Right atrium auricular region (tissue), 2 donors: ENCODE measurements around the gene P2RX7. TPM values are rescaled to one million over a fixed set of nuclear protein-coding genes. Genes with fewer than 3 reads are reported as not detected.

Source experiments
- DNase-seq: peaks from one replicate; pipeline ENCODE4 v3.0.0-alpha.2; 2019; ENCODE audit warnings: low spot score
- H3K27ac ChIP-seq, 2 donors: fragments of 200-600 bp; sonication (generic); 1 replicate in 1 of 2; 2 replicates in 1 of 2; pipeline ENCODE4 v1.5.1; 2016 to 2019
- H3K27me3 ChIP-seq, 2 donors: fragments of 200-600 bp; sonication (generic); one replicate each; pipeline versions ENCODE4 v1.5.1 to v1.6.0; 2017 to 2019
- H3K36me3 ChIP-seq: fragments of 200-600 bp; sonication (generic); one replicate; pipeline ENCODE4 v1.5.1; 2016
- H3K4me1 ChIP-seq, 2 donors: fragments of 200-600 bp; sonication (generic); one replicate each; pipeline versions ENCODE4 v1.5.1 to v1.6.0; 2017 to 2019
- H3K4me3 ChIP-seq, 2 donors: fragments of 200-600 bp; sonication (generic); 1 replicate in 1 of 2; 2 replicates in 1 of 2; pipeline ENCODE4 v1.5.1; 2017 to 2019; ENCODE audit warnings: mild to moderate bottlenecking in 1 of 2, moderate library complexity in 1 of 2
- H3K9me3 ChIP-seq, 2 donors: fragments of 200-600 bp; sonication (generic); one replicate each; pipeline ENCODE4 v1.5.1; 2019
- total RNA-seq, 2 donors: library from RNA; depleted of rRNA; stranded (reverse); fragments of >200 nt; gene quantifications; one replicate each; pipeline ENCODE4 v1.1.0, GENCODE V29; 2016
- TF ChIP-seq, protein P1 (sequence below), 2 donors: fragments of 200-600 bp; sonication (generic); IDR thresholded peaks; one replicate each; pipeline ENCODE4 v1.5.1; 2019; ENCODE audit warnings: antibody characterized with exemption in 2 of 2

P2RX7 gene
- total RNA-seq, 2 donors from 2014 or later = 1.3 to 1.9 TPM

DNA sequence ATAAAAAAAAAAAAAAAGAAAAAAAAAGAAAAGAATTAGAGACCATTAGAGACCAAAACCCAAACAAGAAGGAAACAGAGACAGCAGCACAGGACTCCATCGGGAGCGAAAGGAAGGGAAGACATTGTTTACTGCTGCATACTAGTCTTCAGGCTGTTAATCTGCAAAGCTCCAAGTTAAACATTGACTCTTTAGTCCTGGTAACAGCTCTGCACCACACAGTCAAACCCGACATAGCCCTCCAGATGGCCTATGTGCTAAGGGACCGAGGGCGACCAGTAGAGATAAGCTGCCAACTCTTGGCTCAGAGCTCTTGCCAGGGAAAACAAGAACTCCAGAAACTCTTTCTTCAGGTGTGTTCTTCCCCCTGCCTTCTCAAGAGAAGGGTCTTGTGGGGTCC, 85.1 kb downstream of the P2RX7 start:
- no peak overlapping the region for H3K4me3 ChIP-seq
- peaks cover 0 to 12% of the 10 kb centered on the region in 2 donors for H3K4me1 ChIP-seq
- H3K36me3 ChIP-seq = peaks cover 11% of the 10 kb centered on the region
- no peaks in the 10 kb centered on the region for H3K27me3 ChIP-seq
- TF ChIP-seq, protein P1, sequence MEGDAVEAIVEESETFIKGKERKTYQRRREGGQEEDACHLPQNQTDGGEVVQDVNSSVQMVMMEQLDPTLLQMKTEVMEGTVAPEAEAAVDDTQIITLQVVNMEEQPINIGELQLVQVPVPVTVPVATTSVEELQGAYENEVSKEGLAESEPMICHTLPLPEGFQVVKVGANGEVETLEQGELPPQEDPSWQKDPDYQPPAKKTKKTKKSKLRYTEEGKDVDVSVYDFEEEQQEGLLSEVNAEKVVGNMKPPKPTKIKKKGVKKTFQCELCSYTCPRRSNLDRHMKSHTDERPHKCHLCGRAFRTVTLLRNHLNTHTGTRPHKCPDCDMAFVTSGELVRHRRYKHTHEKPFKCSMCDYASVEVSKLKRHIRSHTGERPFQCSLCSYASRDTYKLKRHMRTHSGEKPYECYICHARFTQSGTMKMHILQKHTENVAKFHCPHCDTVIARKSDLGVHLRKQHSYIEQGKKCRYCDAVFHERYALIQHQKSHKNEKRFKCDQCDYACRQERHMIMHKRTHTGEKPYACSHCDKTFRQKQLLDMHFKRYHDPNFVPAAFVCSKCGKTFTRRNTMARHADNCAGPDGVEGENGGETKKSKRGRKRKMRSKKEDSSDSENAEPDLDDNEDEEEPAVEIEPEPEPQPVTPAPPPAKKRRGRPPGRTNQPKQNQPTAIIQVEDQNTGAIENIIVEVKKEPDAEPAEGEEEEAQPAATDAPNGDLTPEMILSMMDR (IDR thresholded peaks at IDR 0.05) = no peak
- no peak overlapping the region for H3K27ac ChIP-seq
- DNase-seq = no peak
- no peaks in the 10 kb centered on the region for H3K9me3 ChIP-seq

- no peak for DNase-seq
- TF ChIP-seq, protein P1 (IDR thresholded peaks at IDR 0.05) = no peak
- H3K9me3 ChIP-seq = no peaks in the 10 kb centered on the region
- H3K27me3 ChIP-seq = no peaks in the 10 kb centered on the region
- H3K27ac ChIP-seq = no peak overlapping the region
- no peak overlapping the region for H3K4me3 ChIP-seq
- H3K36me3 ChIP-seq = peaks cover 17% of the 10 kb centered on the region
- peaks cover 0 to 12% of the 10 kb centered on the region in 2 donors for H3K4me1 ChIP-seq
Observed at GRCh38 chr12:121218588-121219352, 86.1 kb downstream of the P2RX7 start.

DNA sequence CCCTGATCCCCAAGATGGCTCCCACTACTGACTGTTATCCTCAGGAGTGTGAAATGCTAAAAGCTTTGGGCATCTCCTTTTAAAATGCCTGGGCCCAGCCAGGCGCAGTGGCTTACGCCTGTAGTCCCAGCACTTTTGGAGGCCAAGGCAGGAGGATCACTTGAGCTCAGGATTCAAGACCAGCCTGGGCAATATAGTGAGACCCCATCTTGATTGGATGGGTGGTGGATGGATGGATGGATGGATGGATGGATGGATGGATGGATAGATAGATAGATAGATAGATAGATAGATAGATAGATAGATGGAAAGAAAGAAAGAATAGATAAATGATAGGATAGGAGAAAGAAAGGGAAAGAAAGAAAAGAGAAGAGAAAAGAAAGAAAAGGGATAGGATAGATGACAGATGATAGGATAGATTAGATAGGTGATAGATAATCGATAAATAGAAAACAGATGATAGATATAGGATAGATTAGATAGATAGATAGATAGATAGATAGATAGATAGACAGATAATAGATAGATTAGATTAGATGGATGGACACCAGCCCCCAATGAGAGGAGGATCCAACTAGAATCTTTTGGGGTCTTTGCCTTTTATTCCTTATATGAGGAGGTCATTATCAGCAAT, 86.8 kb downstream of the P2RX7 start:
- H3K4me3 ChIP-seq = no peak overlapping the region
- peaks cover 18% of the 10 kb centered on the region for H3K36me3 ChIP-seq
- DNase-seq = no peak
- no peaks in the 10 kb centered on the region for H3K27me3 ChIP-seq
- H3K27ac ChIP-seq = no peak overlapping the region
- peaks cover 0 to 11% of the 10 kb centered on the region in 2 donors for H3K4me1 ChIP-seq
- no peaks in the 10 kb centered on the region for H3K9me3 ChIP-seq
- TF ChIP-seq, protein P1 (IDR thresholded peaks at IDR 0.05) = no peak

- no peaks in the 10 kb centered on the region for H3K9me3 ChIP-seq
- DNase-seq = no peak
- TF ChIP-seq, protein P1 (IDR thresholded peaks at IDR 0.05) = no peak
- H3K27ac ChIP-seq = no peak overlapping the region
- H3K4me3 ChIP-seq = no peak overlapping the region
- no peaks in the 10 kb centered on the region for H3K27me3 ChIP-seq
- no peaks in the 10 kb centered on the region for H3K4me1 ChIP-seq
- H3K36me3 ChIP-seq = peaks cover 19% of the 10 kb centered on the region
Observed at GRCh38 chr12:121222847-121223246, 90.2 kb downstream of the P2RX7 start.

DNA sequence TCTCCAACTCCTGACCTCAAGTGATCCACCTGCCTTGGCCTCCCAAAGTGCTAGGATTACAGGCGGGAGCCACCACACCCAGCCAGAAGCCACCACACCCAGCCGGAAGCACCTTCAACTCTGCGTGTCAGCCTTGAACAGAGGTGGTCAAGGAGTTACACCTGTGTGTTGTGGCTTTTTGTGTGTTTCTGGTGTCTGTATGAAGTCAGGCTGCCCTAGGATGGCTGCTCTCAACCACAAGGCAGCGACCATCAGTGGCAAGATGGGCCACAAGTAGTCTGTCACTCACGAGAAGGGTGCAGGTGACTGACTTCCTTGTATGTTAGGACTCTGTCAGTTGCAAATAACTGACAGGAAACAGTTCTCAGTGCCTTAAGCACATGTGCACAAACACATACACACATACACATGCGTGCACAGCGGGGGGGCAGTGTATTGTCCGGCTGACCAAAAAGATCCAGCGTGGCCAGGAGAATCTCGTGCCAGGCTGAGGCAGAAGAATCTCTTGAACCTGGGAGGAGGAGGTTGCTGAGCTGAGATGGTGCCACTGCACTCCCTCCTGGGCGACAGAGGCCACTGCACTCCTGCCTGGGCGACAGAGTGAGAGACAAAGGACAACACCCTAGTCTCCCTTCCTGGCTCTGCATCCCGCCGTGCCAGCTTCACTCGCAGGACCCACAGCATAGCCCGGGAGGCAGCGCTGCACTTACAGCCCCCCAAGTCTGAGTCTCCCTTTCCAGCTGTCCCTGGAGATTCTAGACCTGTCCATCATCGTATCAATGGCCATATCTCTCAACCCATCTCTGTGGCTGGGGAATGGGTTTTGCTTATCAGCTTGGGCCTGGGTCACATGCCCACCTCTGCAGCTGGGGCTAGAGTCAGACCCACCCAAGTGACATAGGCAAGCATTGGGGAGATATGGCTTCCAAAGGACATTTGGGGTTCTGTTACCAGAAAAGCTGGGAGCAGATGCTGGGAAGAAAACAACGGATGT, 90.9 kb downstream of the P2RX7 start:
- Histone ChIP-seq H3K27me3 (no peaks in the 10 kb centered on the region), H3K4me3 (no peak overlapping the region), H3K36me3 (peaks cover 21% of the 10 kb centered on the region), H3K27ac (no peak overlapping the region), H3K4me1 (no peaks in the 10 kb centered on the region), H3K9me3 (no peaks in the 10 kb centered on the region)
- no peak for DNase-seq
- TF ChIP-seq, protein P1 (IDR thresholded peaks at IDR 0.05) = no peak
